SK-N-SH (cell line): ENCODE data around the gene LBX1.

ENCODE experiments used
- EP300 ChIP-seq, 2 experiments: IDR thresholded peaks; 2 replicates each; pipeline versions ENCODE4 v1.4.0 to v1.6.1; 2012; ENCODE audit warnings: borderline replicate concordance in 1 of 2, low read depth in 1 of 2, low read length in 1 of 2
- EZH2phosphoT487 ChIP-seq: fragments of 200-600 bp; sonication (generic); IDR thresholded peaks from 2 replicates; pipeline ENCODE4 v1.6.1; 2017; ENCODE audit warnings: low read depth, mixed run types, mild to moderate bottlenecking, antibody characterized with exemption, moderate library complexity, borderline replicate concordance
- GABPA ChIP-seq: IDR thresholded peaks from 2 replicates; pipeline ENCODE4 v1.4.0; 2012; ENCODE audit warnings: low read depth, mild to moderate bottlenecking
- MXI1 ChIP-seq: IDR thresholded peaks from 2 replicates; pipeline ENCODE4 v1.6.1; 2012; ENCODE audit warnings: mild to moderate bottlenecking, low read depth, low read length, improper control_type of control experiment
- POLR2AphosphoS5 ChIP-seq: IDR thresholded peaks from 2 replicates; pipeline ENCODE4 v1.6.1; 2012; ENCODE audit warnings: low read depth, low read length
- RAD21 ChIP-seq: IDR thresholded peaks from 2 replicates; pipeline ENCODE4 v1.6.1; 2012; ENCODE audit warnings: mild to moderate bottlenecking, low read length
- RCOR1 ChIP-seq: fragments of 150-350 bp; IDR thresholded peaks from 2 replicates; pipeline ENCODE4 v1.6.1; 2017; ENCODE audit warnings: antibody characterized with exemption, low read length
- RFX5 ChIP-seq: IDR thresholded peaks from 2 replicates; pipeline ENCODE4 v1.6.1; 2012; ENCODE audit warnings: mild to moderate bottlenecking, improper control_type of control experiment, low read length
- SMC3 ChIP-seq: IDR thresholded peaks from 2 replicates; pipeline ENCODE4 v1.6.1; 2012; ENCODE audit warnings: low read depth, low read length, improper control_type of control experiment
- TF ChIP-seq, protein P1 (sequence below): IDR thresholded peaks from 2 replicates; pipeline ENCODE4; 2012
- TF ChIP-seq, protein P2 (sequence below): fragments of 200-600 bp; sonication (generic); IDR thresholded peaks from 2 replicates; pipeline ENCODE4 v1.6.1; 2017; ENCODE audit warnings: antibody characterized with exemption, mild to moderate bottlenecking, moderate library complexity
- TF ChIP-seq, protein P3 (sequence below): IDR thresholded peaks from 2 replicates; pipeline ENCODE4 v1.4.0; 2012; ENCODE audit warnings: low read depth

DNA sequence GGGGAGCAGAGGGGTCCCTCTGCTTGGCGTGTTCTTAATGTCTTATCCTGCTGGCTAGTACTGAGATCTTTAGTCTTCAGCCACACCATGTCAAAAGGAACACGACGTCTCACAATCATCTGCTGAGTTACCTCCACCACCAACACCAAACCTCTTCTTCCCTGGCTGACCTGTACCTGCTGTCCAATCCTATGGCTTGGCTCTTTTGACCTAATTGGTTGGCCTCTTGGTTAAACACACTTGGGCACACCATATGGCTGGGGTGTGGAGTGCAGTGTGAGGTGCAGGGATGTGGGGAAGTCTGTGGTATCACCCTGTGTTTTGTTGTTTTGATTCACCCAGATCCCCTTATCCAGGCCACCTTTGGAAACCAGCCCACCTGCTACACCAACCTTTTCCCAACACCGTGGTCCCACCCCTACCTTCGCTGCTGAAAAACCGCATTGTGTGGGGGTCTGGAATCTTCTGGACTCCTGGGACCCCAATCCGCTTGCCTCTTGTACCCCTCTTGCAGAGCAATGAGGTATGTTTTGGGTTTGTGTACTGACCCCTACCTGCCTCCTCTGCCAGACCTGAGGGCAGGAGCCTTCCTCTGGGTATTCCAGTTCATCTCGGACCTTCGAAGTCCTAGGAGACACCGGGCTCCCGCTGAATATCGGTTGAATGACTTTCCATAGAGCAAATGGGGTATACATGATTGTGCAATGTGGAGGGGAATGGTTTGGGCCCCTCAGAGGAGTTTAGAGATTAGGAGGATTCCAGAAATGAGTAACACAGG lies 2.8 kb upstream of the LBX1 start:
- no peak for TF ChIP-seq POLR2AphosphoS5
- TF ChIP-seq, protein P1, sequence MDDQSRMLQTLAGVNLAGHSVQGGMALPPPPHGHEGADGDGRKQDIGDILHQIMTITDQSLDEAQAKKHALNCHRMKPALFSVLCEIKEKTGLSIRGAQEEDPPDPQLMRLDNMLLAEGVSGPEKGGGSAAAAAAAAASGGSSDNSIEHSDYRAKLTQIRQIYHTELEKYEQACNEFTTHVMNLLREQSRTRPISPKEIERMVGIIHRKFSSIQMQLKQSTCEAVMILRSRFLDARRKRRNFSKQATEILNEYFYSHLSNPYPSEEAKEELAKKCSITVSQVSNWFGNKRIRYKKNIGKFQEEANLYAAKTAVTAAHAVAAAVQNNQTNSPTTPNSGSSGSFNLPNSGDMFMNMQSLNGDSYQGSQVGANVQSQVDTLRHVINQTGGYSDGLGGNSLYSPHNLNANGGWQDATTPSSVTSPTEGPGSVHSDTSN: no peak
- TF ChIP-seq EZH2phosphoT487: no peak
- TF ChIP-seq, protein P2, sequence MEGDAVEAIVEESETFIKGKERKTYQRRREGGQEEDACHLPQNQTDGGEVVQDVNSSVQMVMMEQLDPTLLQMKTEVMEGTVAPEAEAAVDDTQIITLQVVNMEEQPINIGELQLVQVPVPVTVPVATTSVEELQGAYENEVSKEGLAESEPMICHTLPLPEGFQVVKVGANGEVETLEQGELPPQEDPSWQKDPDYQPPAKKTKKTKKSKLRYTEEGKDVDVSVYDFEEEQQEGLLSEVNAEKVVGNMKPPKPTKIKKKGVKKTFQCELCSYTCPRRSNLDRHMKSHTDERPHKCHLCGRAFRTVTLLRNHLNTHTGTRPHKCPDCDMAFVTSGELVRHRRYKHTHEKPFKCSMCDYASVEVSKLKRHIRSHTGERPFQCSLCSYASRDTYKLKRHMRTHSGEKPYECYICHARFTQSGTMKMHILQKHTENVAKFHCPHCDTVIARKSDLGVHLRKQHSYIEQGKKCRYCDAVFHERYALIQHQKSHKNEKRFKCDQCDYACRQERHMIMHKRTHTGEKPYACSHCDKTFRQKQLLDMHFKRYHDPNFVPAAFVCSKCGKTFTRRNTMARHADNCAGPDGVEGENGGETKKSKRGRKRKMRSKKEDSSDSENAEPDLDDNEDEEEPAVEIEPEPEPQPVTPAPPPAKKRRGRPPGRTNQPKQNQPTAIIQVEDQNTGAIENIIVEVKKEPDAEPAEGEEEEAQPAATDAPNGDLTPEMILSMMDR: no peak
- no peak for TF ChIP-seq EP300 (IDR thresholded peaks at IDR 0.05; ENCODE audit: borderline replicate concordance in 1 of 2, low read depth in 1 of 2, low read length in 1 of 2)
- TF ChIP-seq GABPA: no peak
- TF ChIP-seq, protein P3, sequence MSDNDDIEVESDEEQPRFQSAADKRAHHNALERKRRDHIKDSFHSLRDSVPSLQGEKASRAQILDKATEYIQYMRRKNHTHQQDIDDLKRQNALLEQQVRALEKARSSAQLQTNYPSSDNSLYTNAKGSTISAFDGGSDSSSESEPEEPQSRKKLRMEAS: no peak
- no peak for TF ChIP-seq RFX5
- no peak for TF ChIP-seq MXI1
- TF ChIP-seq RAD21: no peak
- TF ChIP-seq RCOR1: no peak
- TF ChIP-seq SMC3: no peak
